Measurements from ENCODE around the gene EVL. TPM values are rescaled to one million over a fixed set of nuclear protein-coding genes. Genes with fewer than 3 reads are reported as not detected.

EVL gene
- polyA plus RNA-seq, 2 of the 4 experiments (the other 2 are of a cell fraction) = 14.8 to 32.9 TPM

- no peak for TF ChIP-seq CEBPB (IDR thresholded peaks at IDR 0.05)
- no peak for TF ChIP-seq MAFK (IDR thresholded peaks at IDR 0.05; ENCODE audit: partially characterized antibody)
- TF ChIP-seq EP300 (IDR thresholded peaks at IDR 0.05) = no peak
- TF ChIP-seq, protein P1, sequence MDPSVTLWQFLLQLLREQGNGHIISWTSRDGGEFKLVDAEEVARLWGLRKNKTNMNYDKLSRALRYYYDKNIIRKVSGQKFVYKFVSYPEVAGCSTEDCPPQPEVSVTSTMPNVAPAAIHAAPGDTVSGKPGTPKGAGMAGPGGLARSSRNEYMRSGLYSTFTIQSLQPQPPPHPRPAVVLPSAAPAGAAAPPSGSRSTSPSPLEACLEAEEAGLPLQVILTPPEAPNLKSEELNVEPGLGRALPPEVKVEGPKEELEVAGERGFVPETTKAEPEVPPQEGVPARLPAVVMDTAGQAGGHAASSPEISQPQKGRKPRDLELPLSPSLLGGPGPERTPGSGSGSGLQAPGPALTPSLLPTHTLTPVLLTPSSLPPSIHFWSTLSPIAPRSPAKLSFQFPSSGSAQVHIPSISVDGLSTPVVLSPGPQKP (IDR thresholded peaks at IDR 0.05; ENCODE audit: low read depth, low read length) = no peak
- TF ChIP-seq POLR2A (IDR thresholded peaks at IDR 0.05; ENCODE audit: low read length) = no peak
- no peak for TF ChIP-seq NFE2L2 (conservative IDR thresholded peaks at IDR 0.05; ENCODE audit: low read length)
- TF ChIP-seq KDM1A (IDR thresholded peaks at IDR 0.05; ENCODE audit: low read depth) = no peak
- TF ChIP-seq ESRRA (IDR thresholded peaks at IDR 0.05; ENCODE audit: borderline replicate concordance, low read length) = no peak
- no peak for TF ChIP-seq EHMT2 (IDR thresholded peaks at IDR 0.05; ENCODE audit: low read depth)
- no peak for TF ChIP-seq HOXB13 (CRISPR knock-in tag; IDR thresholded peaks at IDR 0.05; ENCODE audit: low read depth)
- TF ChIP-seq, protein P2, sequence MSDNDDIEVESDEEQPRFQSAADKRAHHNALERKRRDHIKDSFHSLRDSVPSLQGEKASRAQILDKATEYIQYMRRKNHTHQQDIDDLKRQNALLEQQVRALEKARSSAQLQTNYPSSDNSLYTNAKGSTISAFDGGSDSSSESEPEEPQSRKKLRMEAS (IDR thresholded peaks at IDR 0.05) = no peak
- TF ChIP-seq FOSL2 (IDR thresholded peaks at IDR 0.05) = no peak
- TF ChIP-seq FOSL2 (CRISPR knock-in tag; IDR thresholded peaks at IDR 0.05) = no peak
- TF ChIP-seq RCOR1 (IDR thresholded peaks at IDR 0.05; ENCODE audit: low read depth, low read length) = no peak
- TF ChIP-seq HOXA7 (CRISPR knock-in tag; IDR thresholded peaks at IDR 0.05) = no peak
- CTCF ChIA-PET = interaction anchor here (1.0 to 7.2 kb wide), 5 partner anchors 11 to 136 kb away, joined by 3 to 72 read pairs (median 3); no protein-coding TSS in a partner anchor
- POLR2A ChIA-PET = no interaction called here
- H3K9me3 ChIP-seq = no peaks in the 10 kb centered on the region
- no peaks in the 10 kb centered on the region for H3K4me1 ChIP-seq
- DNase-seq (ENCODE audit: low read depth in 1 of 2, low spot score in 1 of 2) (no peak), FAIRE-seq (no peak), ATAC-seq (no peak)
- no peak overlapping the region for H3K4me2 ChIP-seq
- 82% methylated on average over 7 of the region's 7 CpGs for WGBS (ENCODE audit: missing lambda C conversion rate)
- no peak overlapping the region for H3K27ac ChIP-seq
- H3K4me3 ChIP-seq = no peak overlapping the region
Measured at GRCh38 chr14:100118396-100119011, 53.3 kb downstream of the EVL start.

- DNase-seq (ENCODE audit: low read depth in 1 of 2, low spot score in 1 of 2) (no peak), ATAC-seq (no peak), FAIRE-seq (no peak)
- Histone ChIP-seq H3K9me3 (no peaks in the 10 kb centered on the region), H3K4me3 (no peak overlapping the region), H3K27ac (no peak overlapping the region), H3K4me1 (no peaks in the 10 kb centered on the region), H3K4me2 (no peak overlapping the region)
- TF ChIP-seq SREBF2 (IDR thresholded peaks at IDR 0.05) (no peak), HOXB5 (CRISPR knock-in tag; IDR thresholded peaks at IDR 0.05) (no peak)
- POLR2A ChIA-PET = no interaction called here
- 77% methylated on average over 8 of the region's 8 CpGs for WGBS (ENCODE audit: missing lambda C conversion rate)
- CTCF ChIA-PET = interaction anchor here (1.0 to 7.2 kb wide), 3 partner anchors 12 to 137 kb away, joined by 3 to 72 read pairs (median 31); no protein-coding TSS in a partner anchor
Measured at GRCh38 chr14:100119251-100119650, 54.0 kb downstream of the EVL start.

DNA sequence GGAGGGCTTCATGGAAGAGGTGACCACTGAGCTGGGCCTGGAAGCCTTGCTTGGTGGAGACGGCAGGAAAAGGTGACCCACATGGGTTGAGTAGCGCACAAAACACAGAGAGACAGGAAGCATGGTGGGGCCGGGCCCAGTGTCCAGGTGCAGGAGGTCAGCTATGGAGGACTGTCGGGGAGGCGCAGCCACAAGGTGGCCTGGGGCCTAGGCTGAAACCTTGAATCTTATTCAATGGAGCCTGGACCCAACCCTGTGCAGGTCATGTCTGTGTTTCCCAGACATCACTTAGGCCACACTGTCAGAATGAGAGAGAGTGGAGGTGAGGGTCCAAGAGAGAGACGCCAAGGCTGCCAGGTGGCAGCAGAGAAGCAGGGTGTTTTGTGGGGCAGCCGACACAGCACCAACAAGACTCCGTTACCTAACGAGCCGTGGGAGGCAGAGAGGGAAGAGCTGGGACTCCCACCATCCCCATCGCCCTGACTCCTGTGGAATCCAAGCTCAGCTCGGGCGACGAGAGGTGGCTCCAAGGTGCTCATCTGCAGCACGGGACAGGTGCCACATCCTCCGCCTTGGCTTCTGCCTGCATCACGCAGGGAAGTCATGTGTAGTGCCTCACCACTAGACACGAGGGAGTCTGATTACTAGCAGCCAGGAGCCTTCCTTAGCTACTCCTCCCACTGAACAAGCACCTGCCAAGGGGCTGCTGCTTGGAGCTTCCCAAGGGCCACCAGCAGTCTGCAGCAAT is 55.5 kb downstream of the EVL start:
- H3K9me3 ChIP-seq = no peaks in the 10 kb centered on the region
- H3K4me2 ChIP-seq = no peak overlapping the region
- FAIRE-seq (no peak), ATAC-seq (no peak), DNase-seq (ENCODE audit: low read depth in 1 of 2, low spot score in 1 of 2) (no peak)
- CTCF ChIA-PET = interaction anchor here (1.1 to 7.2 kb wide), 7 partner anchors 9 to 139 kb away, joined by 3 to 72 read pairs (median 7); no protein-coding TSS in a partner anchor
- H3K4me3 ChIP-seq = no peak overlapping the region
- POLR2A ChIA-PET = no interaction called here
- no peaks in the 10 kb centered on the region for H3K4me1 ChIP-seq
- no peak overlapping the region for H3K27ac ChIP-seq
- WGBS (ENCODE audit: missing lambda C conversion rate) = 86% methylated on average over 18 of the region's 18 CpGs
- TF ChIP-seq EHF (CRISPR knock-in tag; IDR thresholded peaks at IDR 0.05) = no peak
- no peak for TF ChIP-seq GATA3 (IDR thresholded peaks at IDR 0.05; ENCODE audit: borderline replicate concordance)
- no peak for TF ChIP-seq CEBPB (IDR thresholded peaks at IDR 0.05)
- no peak for TF ChIP-seq POLR2A (IDR thresholded peaks at IDR 0.05; ENCODE audit: low read length)
- no peak for TF ChIP-seq HES2 (IDR thresholded peaks at IDR 0.05)
- no peak for TF ChIP-seq FOSB (CRISPR knock-in tag; IDR thresholded peaks at IDR 0.05)
- TF ChIP-seq, protein P2 (IDR thresholded peaks at IDR 0.05) = no peak
- TF ChIP-seq MAZ (IDR thresholded peaks at IDR 0.05; ENCODE audit: borderline replicate concordance, low read depth, low read length) = no peak
- TF ChIP-seq BHLHE40 (IDR thresholded peaks at IDR 0.05; ENCODE audit: low read depth, low read length) = no peak
- no peak for TF ChIP-seq HMGXB4 (CRISPR knock-in tag; IDR thresholded peaks at IDR 0.05; ENCODE audit: borderline replicate concordance)
- TF ChIP-seq CHD4 (IDR thresholded peaks at IDR 0.05; ENCODE audit: borderline replicate concordance) = no peak
- no peak for TF ChIP-seq HOXB13 (CRISPR knock-in tag; IDR thresholded peaks at IDR 0.05; ENCODE audit: low read depth)
- no peak for TF ChIP-seq FOSL2 (IDR thresholded peaks at IDR 0.05)
- no peak for TF ChIP-seq FOSL2 (CRISPR knock-in tag; IDR thresholded peaks at IDR 0.05)
